Aorta (tissue), 5 donors: ENCODE data around the gene NOTCH1. TPM values are rescaled to one million over a fixed set of nuclear protein-coding genes. Genes with fewer than 3 reads are reported as not detected.

Experiments used
- ATAC-seq: fragments of 200-7000 bp; cut with Tn5 transposase; one replicate; pipeline ENCODE4 v1.9.1; 2022; ENCODE audit warnings: moderate library complexity; ENCODE audit not compliant: low FRiP score
- DNase-seq, 2 donors: peaks; one replicate each; pipeline ENCODE4 v3.0.0-alpha.2; 2020
- H3K27ac ChIP-seq, 2 donors: one replicate each; pipeline ENCODE4 v1.5.1; 2013; ENCODE audit warnings: low read length in 2 of 2, mild to moderate bottlenecking in 2 of 2, moderate library complexity in 2 of 2, control low read depth in 1 of 2, inconsistent platforms in 1 of 2, low read depth in 1 of 2
- H3K27me3 ChIP-seq, 2 donors: one replicate each; pipeline ENCODE4 v1.6.1; 2013; ENCODE audit warnings: control low read depth in 1 of 2, low read length in 1 of 2, mild to moderate bottlenecking in 1 of 2, moderate library complexity in 1 of 2; ENCODE audit not compliant: insufficient read depth in 2 of 2, control insufficient read depth in 1 of 2
- H3K36me3 ChIP-seq, 2 donors: one replicate each; pipeline ENCODE4 v1.6.1; 2013; ENCODE audit warnings: control low read depth in 1 of 2, low read length in 1 of 2, mild to moderate bottlenecking in 1 of 2; ENCODE audit not compliant: insufficient read depth in 2 of 2, control insufficient read depth in 1 of 2
- H3K4me1 ChIP-seq, 2 donors: one replicate each; pipeline ENCODE4 v1.6.1; 2013; ENCODE audit warnings: low read length in 2 of 2, control low read depth in 1 of 2, mild to moderate bottlenecking in 1 of 2, moderate library complexity in 1 of 2; ENCODE audit not compliant: insufficient read depth in 2 of 2, control insufficient read depth in 1 of 2
- H3K4me3 ChIP-seq, 2 donors: one replicate each; pipeline ENCODE4 v1.5.1; 2013; ENCODE audit warnings: low read length in 2 of 2, control low read depth in 1 of 2, mild to moderate bottlenecking in 1 of 2
- H3K9me3 ChIP-seq: one replicate; pipeline ENCODE4 v1.6.1; 2013; ENCODE audit warnings: mild to moderate bottlenecking, low read length; ENCODE audit not compliant: control insufficient read depth
- WGBS, 2 donors: extraction: QIAGEN DNeasy Blood & Tissue Kit; methylation state at CpG; one replicate each; pipeline ENCODE4 v1.1.7; 2013; 5-methylcytosine and 5-hydroxymethylcytosine counted together
- intact Hi-C, 2 donors: fragments of 100-400 bp; cut with DNase I; formaldehyde crosslinking; loops; one replicate each; pipeline versions ENCODE4 v1.14.2 to v1.15.0; 2022
- polyA plus RNA-seq, 2 donors: library from polyadenylated mRNA; stranded (reverse); fragments of 200-250 nt; gene quantifications; one replicate each; pipeline ENCODE4 v1.2.3, GENCODE V29; 2013
- total RNA-seq, 2 donors: library from RNA; stranded (reverse); fragmentation: NEBNext Ultra II Directional; extraction: Animal tissue kit (Norgen Biotek cat#: 25700); gene quantifications; one replicate each; pipeline ENCODE4 v1.2.1, GENCODE V29; 2021
- donor health status: healthy with polysubstance abuse.
- donor health status: Bipolar disorder and iron deficiency.
- donor health status: DM: no; HTN: no; CAD: no.
- donor health status: DM: no; HTN: no; CAD: no.
- donor health status: DM: yes; HTN: yes; CAD: no.

The NOTCH1 gene
- total and polyA plus RNA-seq, 4 donors, result 3.1 to 81.6 (median 27.9) TPM

- H3K4me3 ChIP-seq, result no peak overlapping the region
- no peaks in the 10 kb centered on the region for H3K4me1 ChIP-seq
- H3K27me3 ChIP-seq, result no peaks in the 10 kb centered on the region
- intact Hi-C loops, result loop anchor here in 1 of 2 donors (5.0 kb wide), 1 partner anchor 36 kb away; no protein-coding TSS in a partner anchor
- no peak for ATAC-seq
- no peak overlapping the region for H3K27ac ChIP-seq
- DNase-seq, result no peak
- H3K9me3 ChIP-seq, result no peaks in the 10 kb centered on the region
- 78 to 83% methylated on average over 28 to 34 of the region's 34 CpGs for WGBS, 2 donors
- no peaks in the 10 kb centered on the region for H3K36me3 ChIP-seq
Measured at GRCh38 chr9:136527721-136528710, 17.8 kb downstream of the NOTCH1 start.

- 92 to 94% methylated on average over 19 to 20 of the region's 20 CpGs for WGBS, 2 donors
- Histone ChIP-seq H3K27me3 (no peaks in the 10 kb centered on the region), H3K4me3 (no peak overlapping the region), H3K4me1 (no peaks in the 10 kb centered on the region), H3K27ac (no peak overlapping the region), H3K36me3 (no peaks in the 10 kb centered on the region), H3K9me3 (no peaks in the 10 kb centered on the region)
- intact Hi-C loops, result loop anchor here in 1 of 2 donors (5.0 kb wide), 1 partner anchor 35 kb away; no protein-coding TSS in a partner anchor
- ATAC-seq (no peak), DNase-seq (no peak)
Measured at GRCh38 chr9:136527131-136527530, 18.7 kb downstream of the NOTCH1 start.

GRCh38 chr9:136526625-136527066 is 19.2 kb downstream of the NOTCH1 start:
- Histone ChIP-seq H3K27ac (no peak overlapping the region), H3K9me3 (no peaks in the 10 kb centered on the region), H3K4me3 (no peak overlapping the region), H3K4me1 (no peaks in the 10 kb centered on the region), H3K27me3 (no peaks in the 10 kb centered on the region), H3K36me3 (no peaks in the 10 kb centered on the region)
- intact Hi-C loops, result loop anchor here in 1 of 2 donors (5.0 kb wide), 1 partner anchor 34 kb away; no protein-coding TSS in a partner anchor
- no peak for DNase-seq
- 86 to 89% methylated on average over 30 of the region's 30 CpGs for WGBS, 2 donors
- ATAC-seq, result peak; percentile 8

DNA sequence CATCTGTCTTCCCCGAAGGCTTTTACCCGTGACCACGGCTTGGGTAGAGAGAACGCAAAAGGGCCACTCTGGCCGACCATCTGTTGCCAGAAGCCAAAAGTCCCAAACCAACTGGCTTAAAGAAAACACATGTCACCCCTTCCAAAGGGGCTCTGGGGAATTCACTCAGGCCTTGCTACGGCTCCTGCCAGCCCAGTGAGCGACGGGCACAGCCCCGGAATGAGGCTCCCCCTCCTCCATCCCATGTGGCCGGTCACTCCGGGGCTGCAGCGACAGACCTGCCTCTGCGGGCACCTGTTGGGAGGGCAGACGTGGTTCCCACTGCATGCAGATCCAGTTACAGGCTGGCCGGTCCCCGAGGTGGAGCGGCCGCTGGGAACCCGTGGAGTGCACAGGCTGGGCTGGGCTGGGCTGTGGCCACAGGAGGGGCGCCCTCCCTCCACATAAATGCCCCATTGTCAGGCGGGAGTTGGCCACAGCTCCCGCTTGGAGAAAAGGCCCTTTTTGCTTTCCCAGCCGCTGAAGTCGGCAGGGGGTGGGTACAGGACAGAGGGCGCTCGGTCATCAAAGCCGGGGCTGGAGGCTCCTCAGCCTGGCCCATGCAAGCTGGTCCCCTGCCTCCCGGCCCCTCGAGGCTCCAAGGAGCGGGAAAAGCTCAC is 19.9 kb downstream of the NOTCH1 start:
- Histone ChIP-seq H3K27ac (no peak overlapping the region), H3K36me3 (no peaks in the 10 kb centered on the region), H3K9me3 (no peaks in the 10 kb centered on the region), H3K4me3 (no peak overlapping the region), H3K27me3 (no peaks in the 10 kb centered on the region), H3K4me1 (no peaks in the 10 kb centered on the region)
- peak; percentile 37 for ATAC-seq
- DNase-seq, result peak in 1 of 2 donors; percentile 85
- WGBS, 2 donors, result 6 to 12% methylated on average over 30 of the region's 30 CpGs
- intact Hi-C loops, result loop anchor here (2.0 to 5.0 kb wide), 2 partner anchors 34 to 37 kb away; no protein-coding TSS in a partner anchor

DNA sequence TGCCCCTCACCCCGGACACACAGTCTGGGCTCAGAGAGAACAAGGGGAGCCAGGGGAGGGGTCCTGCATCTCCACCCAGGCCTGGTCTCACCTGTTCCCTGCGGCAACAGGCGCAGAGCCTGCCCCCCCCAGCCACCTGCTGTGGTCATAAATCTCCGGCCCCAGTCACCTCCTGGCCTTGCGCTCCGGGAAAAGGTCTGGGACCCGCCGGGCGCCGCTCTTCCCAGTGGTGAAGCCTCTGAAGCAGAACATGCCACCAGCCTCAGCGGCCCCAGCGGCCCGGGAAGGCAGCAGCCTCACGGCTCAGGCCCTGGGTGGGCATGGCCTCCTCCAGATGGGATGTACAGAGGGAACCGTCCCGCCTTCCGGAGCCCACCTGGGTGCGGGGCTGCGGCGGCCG is 20.6 kb downstream of the NOTCH1 start:
- Histone ChIP-seq H3K27me3 (no peaks in the 10 kb centered on the region), H3K36me3 (no peaks in the 10 kb centered on the region), H3K9me3 (no peaks in the 10 kb centered on the region), H3K4me3 (no peak overlapping the region), H3K27ac (no peak overlapping the region), H3K4me1 (no peaks in the 10 kb centered on the region)
- ATAC-seq, result no peak
- DNase-seq, result no peak
- WGBS, 2 donors, result 89 to 90% methylated on average over 18 to 21 of the region's 21 CpGs
- intact Hi-C loops, result loop anchor here (2.0 to 5.0 kb wide), 2 partner anchors 33 to 36 kb away; no protein-coding TSS in a partner anchor

DNA sequence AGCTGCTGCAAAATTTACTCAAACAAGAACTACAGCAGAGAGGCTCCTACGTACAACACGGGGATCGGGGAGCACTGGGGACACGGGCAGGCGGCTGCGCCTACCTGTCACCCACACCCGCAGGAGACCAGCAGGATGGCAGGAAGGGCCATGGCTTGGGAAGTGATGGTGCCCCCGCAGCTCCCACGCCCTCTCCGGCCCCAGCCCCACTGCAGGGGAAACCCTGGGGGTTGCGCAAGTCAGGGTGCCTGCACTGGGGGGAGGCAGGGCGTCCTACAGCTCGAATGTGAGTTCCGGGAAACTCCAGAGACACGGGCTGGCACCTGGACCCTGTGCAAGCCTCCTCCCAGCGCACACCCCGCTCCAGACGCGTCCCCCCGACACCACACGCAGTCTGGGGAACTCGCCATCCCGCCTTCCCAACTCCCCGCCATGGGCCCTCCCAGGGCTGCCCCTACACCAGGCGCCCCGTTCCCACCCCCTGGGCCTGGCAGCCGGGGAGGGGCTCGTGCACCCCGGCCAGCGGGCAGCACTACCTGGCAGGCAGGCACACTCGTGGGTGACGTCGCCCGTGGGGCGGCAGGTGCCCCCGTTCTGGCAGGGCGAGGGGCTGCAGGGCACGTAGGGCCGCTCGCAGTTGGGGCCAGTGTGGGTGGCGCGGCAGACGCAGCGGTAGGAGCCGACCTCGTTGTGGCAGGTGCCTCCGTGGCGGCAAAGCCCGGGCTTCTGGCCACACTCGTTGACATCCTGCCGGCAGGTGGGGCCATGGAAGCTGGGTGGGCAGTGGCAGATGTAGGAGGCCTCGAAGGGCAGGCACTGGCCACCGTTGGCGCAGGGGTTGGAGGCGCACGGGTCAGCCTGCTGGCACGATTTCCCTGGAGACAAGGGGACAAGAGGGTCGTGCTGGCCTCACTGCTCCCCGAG is 23.3 kb downstream of the NOTCH1 start:
- no peak for ATAC-seq
- no peak overlapping the region for H3K27ac ChIP-seq
- 89 to 90% methylated on average over 58 to 59 of the region's 59 CpGs for WGBS, 2 donors
- H3K9me3 ChIP-seq, result no peaks in the 10 kb centered on the region
- H3K36me3 ChIP-seq, result peaks cover 0 to 4% of the 10 kb centered on the region in 2 donors
- no peak for DNase-seq
- H3K4me3 ChIP-seq, result no peak overlapping the region
- H3K4me1 ChIP-seq, result no peaks in the 10 kb centered on the region
- intact Hi-C loops, result no loop called here
- H3K27me3 ChIP-seq, result no peaks in the 10 kb centered on the region

GRCh38 chr9:136521537-136521936 is 24.3 kb downstream of the NOTCH1 start:
- WGBS, 2 donors, result 82 to 83% methylated on average over 10 of the region's 10 CpGs

GRCh38 chr9:136520053-136520540 is 25.8 kb downstream of the NOTCH1 start:
- WGBS, 2 donors, result 89 to 92% methylated on average over 20 of the region's 20 CpGs
- intact Hi-C loops, result no loop called here
- Histone ChIP-seq H3K9me3 (no peaks in the 10 kb centered on the region), H3K36me3 (peaks cover 0 to 7% of the 10 kb centered on the region in 2 donors), H3K27me3 (no peaks in the 10 kb centered on the region), H3K27ac (no peak overlapping the region), H3K4me3 (no peak overlapping the region), H3K4me1 (no peaks in the 10 kb centered on the region)
- DNase-seq (no peak), ATAC-seq (no peak)

More at GRCh38 chr9:136521537-136521936, 24.3 kb downstream of the NOTCH1 start:
- intact Hi-C loops, result no loop called here
- no peaks in the 10 kb centered on the region for H3K4me1 ChIP-seq
- H3K4me3 ChIP-seq, result no peak overlapping the region
- peaks cover 0 to 7% of the 10 kb centered on the region in 2 donors for H3K36me3 ChIP-seq
- DNase-seq (peak in 1 of 2 donors; percentile 90), ATAC-seq (no peak)
- H3K9me3 ChIP-seq, result no peaks in the 10 kb centered on the region
- no peaks in the 10 kb centered on the region for H3K27me3 ChIP-seq
- no peak overlapping the region for H3K27ac ChIP-seq
